Measurements from ENCODE around the gene FILIP1.

The FILIP1 gene

GRCh38 chr6:75495011-75495410 lies 1.4 kb upstream of the FILIP1 start:
- no peak for DNase-seq (ENCODE audit: low read depth)
- no peak overlapping the region for H3K4me3 ChIP-seq (ENCODE audit: low read depth, low read length)
- no peak for TF ChIP-seq CTCF (IDR thresholded peaks at IDR 0.05; ENCODE audit: low read depth, low read length, missing control alignments)

GRCh38 chr6:75494290-75494689 lies 690 bp upstream of the FILIP1 start:
- no peak overlapping the region for H3K4me3 ChIP-seq (ENCODE audit: low read depth, low read length)
- TF ChIP-seq CTCF (IDR thresholded peaks at IDR 0.05; ENCODE audit: low read depth, low read length, missing control alignments) = no peak
- DNase-seq (ENCODE audit: low read depth) = no peak

- H3K4me3 ChIP-seq (ENCODE audit: low read depth, low read length) = no peak overlapping the region
- peak; percentile 40 for DNase-seq (ENCODE audit: low read depth)
- no peak for TF ChIP-seq CTCF (IDR thresholded peaks at IDR 0.05; ENCODE audit: low read depth, low read length, missing control alignments)
These were observed 1.0 kb downstream of the FILIP1 start for GRCh38 chr6:75492386-75493153.

GRCh38 chr6:75491291-75491690 lies 2.3 kb downstream of the FILIP1 start:
- H3K4me3 ChIP-seq (ENCODE audit: low read depth, low read length) = no peak overlapping the region
- no peak for DNase-seq (ENCODE audit: low read depth)
- no peak for TF ChIP-seq CTCF (IDR thresholded peaks at IDR 0.05; ENCODE audit: low read depth, low read length, missing control alignments)

GRCh38 chr6:75490706-75491105 lies 2.9 kb downstream of the FILIP1 start:
- no peak overlapping the region for H3K4me3 ChIP-seq (ENCODE audit: low read depth, low read length)
- TF ChIP-seq CTCF (IDR thresholded peaks at IDR 0.05; ENCODE audit: low read depth, low read length, missing control alignments) = no peak
- DNase-seq (ENCODE audit: low read depth) = no peak

GRCh38 chr6:75489025-75489424 lies 4.6 kb downstream of the FILIP1 start:
- no peak for DNase-seq (ENCODE audit: low read depth)
- TF ChIP-seq CTCF (IDR thresholded peaks at IDR 0.05; ENCODE audit: low read depth, low read length, missing control alignments) = no peak
- H3K4me3 ChIP-seq (ENCODE audit: low read depth, low read length) = no peak overlapping the region

GRCh38 chr6:75488033-75488432 lies 5.6 kb downstream of the FILIP1 start:
- H3K4me3 ChIP-seq (ENCODE audit: low read depth, low read length) = no peak overlapping the region
- DNase-seq (ENCODE audit: low read depth) = no peak
- no peak for TF ChIP-seq CTCF (IDR thresholded peaks at IDR 0.05; ENCODE audit: low read depth, low read length, missing control alignments)

Data from GM12864 (cell line).